Activated CD4-positive, CD25-positive, alpha-beta regulatory T cell (primary cell): Measurements from ENCODE around the gene IL31RA.

ENCODE experiments used
- DNase-seq, 4 experiments: peaks; one replicate each; lab custom pipeline; 2025; lab: John Stamatoyannopoulos, UW

Gene IL31RA

GRCh38 chr5:55902696-55903095 is 51.5 kb downstream of the IL31RA start:
- DNase-seq, result no peak

GRCh38 chr5:55903121-55903701 is 52.1 kb downstream of the IL31RA start:
- DNase-seq, result peak in 3 of 4 experiments; percentile 8 to 42 (median 14)

GRCh38 chr5:55904152-55904551 is 53.0 kb downstream of the IL31RA start:
- DNase-seq, result no peak

GRCh38 chr5:55905251-55905650 is 54.1 kb downstream of the IL31RA start:
- DNase-seq, result no peak

GRCh38 chr5:55907927-55908326 is 56.8 kb downstream of the IL31RA start:
- no peak for DNase-seq

- no peak for DNase-seq
Measured at GRCh38 chr5:55908804-55909203, 57.6 kb downstream of the IL31RA start.

GRCh38 chr5:55911784-55912653 is 60.9 kb downstream of the IL31RA start:
- no peak for DNase-seq

- DNase-seq, result no peak
Measured at GRCh38 chr5:55913466-55914413, 62.6 kb downstream of the IL31RA start.

GRCh38 chr5:55914971-55915370 is 63.8 kb downstream of the IL31RA start:
- no peak for DNase-seq

GRCh38 chr5:55915783-55916182 is 64.6 kb downstream of the IL31RA start:
- DNase-seq, result no peak

- no peak for DNase-seq
Measured at GRCh38 chr5:55916986-55917385, 65.8 kb downstream of the IL31RA start.

- no peak for DNase-seq
Measured at GRCh38 chr5:55917402-55918086, 66.4 kb downstream of the IL31RA start.

GRCh38 chr5:55918087-55919035 is 67.2 kb downstream of the IL31RA start:
- no peak for DNase-seq

- DNase-seq, result no peak
Measured at GRCh38 chr5:55919625-55920024, 68.5 kb downstream of the IL31RA start.

- no peak for DNase-seq
Measured at GRCh38 chr5:55920784-55921183, 69.6 kb downstream of the IL31RA start.

- no peak for DNase-seq
Measured at GRCh38 chr5:55921617-55922016, 70.5 kb downstream of the IL31RA start.

GRCh38 chr5:55923177-55923771 is 72.1 kb downstream of the IL31RA start:
- no peak for DNase-seq

- DNase-seq, result no peak
Measured at GRCh38 chr5:55923865-55924500, 72.8 kb downstream of the IL31RA start.

GRCh38 chr5:55924744-55925143 is 73.6 kb downstream of the IL31RA start:
- no peak for DNase-seq

GRCh38 chr5:55925181-55925580 is 74.0 kb downstream of the IL31RA start:
- DNase-seq, result no peak
